Upper lobe of left lung (tissue), 4 donors: ENCODE results near the gene SCLY.

Experiments used
- POLR2AphosphoS5 ChIP-seq, 2 donors: sonication (generic); formaldehyde crosslinking; IDR thresholded peaks; one replicate each; pipeline ENCODE4 v1.5.1; 2017; ENCODE audit warnings: antibody characterized with exemption in 2 of 2
- TF ChIP-seq, protein P1 (sequence below), 6 experiments: fragments of 450-650 bp in 4 of 6; fragments of 200-600 bp in 2 of 6; sonication (generic) in 2 of 6; IDR thresholded peaks; one replicate each; pipeline ENCODE4 v1.5.1; 2016 to 2019; ENCODE audit warnings: antibody characterized with exemption in 6 of 6

DNA sequence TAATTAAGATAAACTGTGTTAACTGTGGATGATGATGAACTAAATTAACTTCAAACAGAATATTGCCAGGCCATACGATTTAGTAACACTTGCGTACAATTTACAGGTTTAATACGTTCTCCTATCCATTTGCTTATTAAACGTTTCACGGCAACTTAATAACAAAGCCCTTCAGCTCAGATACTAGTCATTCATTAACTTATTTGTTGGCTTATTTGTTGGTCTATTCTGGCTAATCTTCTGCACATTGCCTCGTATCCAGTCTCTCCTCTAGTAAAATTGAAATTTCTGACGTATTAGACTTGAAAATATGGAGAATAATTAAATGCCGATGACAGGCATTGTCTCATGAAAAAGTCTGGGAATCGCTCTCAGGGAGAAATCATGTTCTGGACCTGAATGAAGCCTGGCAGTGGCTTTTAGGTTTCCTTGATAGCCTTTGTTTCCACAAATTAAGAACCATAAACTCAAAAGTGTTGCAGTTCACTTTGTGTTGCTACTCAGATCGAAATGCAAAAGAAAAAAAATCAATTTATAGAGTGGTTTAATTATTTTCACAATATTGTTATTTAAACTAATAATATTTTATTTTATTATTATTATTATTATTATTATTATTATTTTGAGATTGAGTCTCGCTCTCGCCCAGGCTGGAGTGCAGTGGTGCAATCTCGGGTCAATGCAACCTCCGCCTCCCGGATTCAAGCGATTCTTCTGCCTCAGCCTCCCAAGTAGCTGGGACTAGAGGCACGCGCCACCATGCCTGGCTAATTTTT is 4.5 kb downstream of the SCLY start:
- TF ChIP-seq, protein P1, sequence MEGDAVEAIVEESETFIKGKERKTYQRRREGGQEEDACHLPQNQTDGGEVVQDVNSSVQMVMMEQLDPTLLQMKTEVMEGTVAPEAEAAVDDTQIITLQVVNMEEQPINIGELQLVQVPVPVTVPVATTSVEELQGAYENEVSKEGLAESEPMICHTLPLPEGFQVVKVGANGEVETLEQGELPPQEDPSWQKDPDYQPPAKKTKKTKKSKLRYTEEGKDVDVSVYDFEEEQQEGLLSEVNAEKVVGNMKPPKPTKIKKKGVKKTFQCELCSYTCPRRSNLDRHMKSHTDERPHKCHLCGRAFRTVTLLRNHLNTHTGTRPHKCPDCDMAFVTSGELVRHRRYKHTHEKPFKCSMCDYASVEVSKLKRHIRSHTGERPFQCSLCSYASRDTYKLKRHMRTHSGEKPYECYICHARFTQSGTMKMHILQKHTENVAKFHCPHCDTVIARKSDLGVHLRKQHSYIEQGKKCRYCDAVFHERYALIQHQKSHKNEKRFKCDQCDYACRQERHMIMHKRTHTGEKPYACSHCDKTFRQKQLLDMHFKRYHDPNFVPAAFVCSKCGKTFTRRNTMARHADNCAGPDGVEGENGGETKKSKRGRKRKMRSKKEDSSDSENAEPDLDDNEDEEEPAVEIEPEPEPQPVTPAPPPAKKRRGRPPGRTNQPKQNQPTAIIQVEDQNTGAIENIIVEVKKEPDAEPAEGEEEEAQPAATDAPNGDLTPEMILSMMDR (IDR thresholded peaks at IDR 0.05), result no peak
- TF ChIP-seq POLR2AphosphoS5 (IDR thresholded peaks at IDR 0.05), result no peak
